ENCODE measurements around the gene TRUB1. TPM values are rescaled to one million over a fixed set of nuclear protein-coding genes. Genes with fewer than 3 reads are reported as not detected.

The TRUB1 gene
- total and polyA plus RNA-seq, 3 experiments from 2014 or later = 10.2 to 20.0 (median 15.7) TPM

DNA sequence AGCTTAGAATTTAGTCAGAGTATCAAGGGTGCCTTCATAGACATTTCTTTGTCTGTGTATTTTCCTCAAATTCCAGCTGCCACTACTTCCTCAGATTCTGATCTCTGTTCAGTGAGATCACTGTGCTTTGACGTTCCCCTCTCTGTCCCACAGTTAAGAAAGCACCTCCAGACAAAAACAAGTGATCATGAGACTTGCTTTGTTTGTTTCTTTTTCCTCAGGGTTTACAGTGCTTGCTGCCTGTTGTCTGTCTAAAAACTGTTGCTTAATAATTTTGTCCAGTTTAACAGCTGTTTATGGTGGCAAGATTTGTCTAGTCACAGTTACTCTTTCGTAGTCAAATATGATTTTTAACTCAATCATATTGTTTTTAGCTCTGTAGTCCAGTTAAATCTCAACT is 29.1 kb downstream of the TRUB1 start:
- H3K27me3 Mint-ChIP-seq = no peaks in the 10 kb centered on the region
- Histone ChIP-seq H3K27me3 (ENCODE audit: insufficient read depth, low read length, poor library complexity, severe bottlenecking) (no peaks in the 10 kb centered on the region), H3K4me3 (ENCODE audit: low read length) (no peak overlapping the region), H3K4me1 (ENCODE audit: insufficient read depth, low read length) (peaks cover 5% of the 10 kb centered on the region), H3K9me3 (ENCODE audit: low read length) (no peaks in the 10 kb centered on the region), H3K36me3 (ENCODE audit: insufficient read depth, low read length) (no peaks in the 10 kb centered on the region), H3K27ac (ENCODE audit: low read depth, low read length) (no peak overlapping the region)
- CTCF ChIA-PET = no interaction called here
- peaks cover 29 to 62% (median 61%) of the 10 kb centered on the region in 3 donors for H3K4me1 Mint-ChIP-seq
- DNase-seq = no peak
- POLR2A ChIA-PET = no interaction called here
- no peaks in the 10 kb centered on the region for H3K9me3 Mint-ChIP-seq
- peak overlapping the region in 2 of 8 donors; percentile 3 to 17 for H3K27ac Mint-ChIP-seq
- no peak overlapping the region for H3K4me3 Mint-ChIP-seq
- peaks cover 9 to 24% (median 19%) of the 10 kb centered on the region in 3 donors for H3K36me3 Mint-ChIP-seq

DNA sequence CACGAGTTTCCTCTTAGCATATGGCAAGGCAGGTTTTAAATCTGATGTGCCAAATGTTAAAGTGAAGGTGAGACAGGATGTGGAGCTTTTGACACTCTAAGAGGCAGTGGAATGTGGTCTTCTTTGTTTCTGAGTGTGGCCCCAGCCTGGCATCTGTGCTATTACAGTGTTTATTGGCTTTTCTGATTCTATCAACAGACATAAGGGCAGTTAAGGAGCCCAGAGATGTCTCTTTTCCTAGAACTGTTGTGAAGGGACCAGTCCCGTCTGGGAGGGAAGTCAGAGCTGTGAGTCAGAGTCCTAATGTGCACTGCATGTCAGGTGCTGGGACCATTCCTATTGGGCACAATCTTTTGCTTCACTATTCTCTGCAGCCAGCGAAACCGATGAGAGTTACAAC is 32.5 kb downstream of the TRUB1 start:
- no peaks in the 10 kb centered on the region for H3K36me3 ChIP-seq (ENCODE audit: insufficient read depth, low read length)
- H3K9me3 ChIP-seq (ENCODE audit: low read length) = no peaks in the 10 kb centered on the region
- H3K4me3 Mint-ChIP-seq = peak overlapping the region in 1 of 7 donors; percentile 15
- no peaks in the 10 kb centered on the region for H3K9me3 Mint-ChIP-seq
- no peaks in the 10 kb centered on the region for H3K27me3 ChIP-seq (ENCODE audit: insufficient read depth, low read length, poor library complexity, severe bottlenecking)
- H3K27ac Mint-ChIP-seq = peak overlapping the region in 4 of 8 donors; percentile 25 to 76 (median 55)
- POLR2A ChIA-PET = no interaction called here
- peaks cover 0 to 39% (median 17%) of the 10 kb centered on the region in 3 donors for H3K36me3 Mint-ChIP-seq
- H3K4me1 Mint-ChIP-seq = peaks cover 26 to 41% (median 39%) of the 10 kb centered on the region in 3 donors
- no peak for DNase-seq
- H3K4me1 ChIP-seq (ENCODE audit: insufficient read depth, low read length) = peaks cover 5% of the 10 kb centered on the region
- no peaks in the 10 kb centered on the region for H3K27me3 Mint-ChIP-seq
- CTCF ChIA-PET = no interaction called here
- no peak overlapping the region for H3K4me3 ChIP-seq (ENCODE audit: low read length)
- H3K27ac ChIP-seq (ENCODE audit: low read depth, low read length) = no peak overlapping the region

DNA sequence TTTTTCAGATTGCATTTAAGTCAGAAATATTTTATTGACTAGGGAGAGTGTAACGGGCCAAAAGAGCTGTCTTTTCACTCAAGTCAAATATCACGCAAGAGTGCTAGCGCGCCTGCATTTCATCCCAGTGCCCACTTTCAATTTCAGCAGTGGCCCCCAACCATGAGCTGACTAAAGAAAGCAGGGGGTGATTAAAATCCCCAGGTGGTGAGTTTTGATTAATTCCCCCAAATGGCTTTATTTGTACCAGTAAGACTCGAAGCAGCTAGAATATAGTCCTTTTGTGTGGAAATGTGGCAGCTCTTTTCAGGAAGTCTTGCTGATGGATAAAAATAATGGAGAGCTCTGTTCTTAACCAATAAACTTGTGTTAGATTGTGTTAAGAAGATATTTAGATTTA is 35.3 kb downstream of the TRUB1 start:
- Mint-ChIP-seq H3K4me1 (peaks cover 17 to 20% (median 19%) of the 10 kb centered on the region in 3 donors), H3K27ac (no peak overlapping the region), H3K9me3 (no peaks in the 10 kb centered on the region), H3K27me3 (no peaks in the 10 kb centered on the region), H3K36me3 (peaks cover 0 to 44% (median 12%) of the 10 kb centered on the region in 3 donors), H3K4me3 (no peak overlapping the region)
- CTCF ChIA-PET = no interaction called here
- no peaks in the 10 kb centered on the region for H3K27me3 ChIP-seq (ENCODE audit: insufficient read depth, low read length, poor library complexity, severe bottlenecking)
- peaks cover 5% of the 10 kb centered on the region for H3K4me1 ChIP-seq (ENCODE audit: insufficient read depth, low read length)
- no peak overlapping the region for H3K4me3 ChIP-seq (ENCODE audit: low read length)
- POLR2A ChIA-PET = no interaction called here
- no peak overlapping the region for H3K27ac ChIP-seq (ENCODE audit: low read depth, low read length)
- no peaks in the 10 kb centered on the region for H3K9me3 ChIP-seq (ENCODE audit: low read length)
- DNase-seq = no peak
- H3K36me3 ChIP-seq (ENCODE audit: insufficient read depth, low read length) = no peaks in the 10 kb centered on the region

DNA sequence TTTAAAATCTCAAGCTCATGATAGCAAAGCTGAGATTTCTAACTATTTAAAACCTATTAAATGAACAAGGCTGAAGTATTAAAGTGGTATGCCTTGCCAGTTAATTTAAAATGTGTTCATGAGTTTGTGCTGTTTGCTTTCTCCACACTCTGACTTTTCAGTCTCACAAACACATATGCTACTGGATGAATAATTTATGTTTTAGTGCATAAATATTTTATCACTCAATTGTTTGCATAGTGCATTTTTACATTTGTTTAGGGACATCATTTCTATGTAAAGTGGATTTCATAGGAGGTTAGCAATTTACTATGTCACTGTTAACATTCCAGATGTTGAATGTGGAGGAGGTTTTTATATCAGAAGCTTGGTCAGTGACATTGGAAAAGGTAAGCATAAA is 36.0 kb downstream of the TRUB1 start:
- Mint-ChIP-seq H3K4me3 (no peak overlapping the region), H3K27ac (peak overlapping the region in 1 of 8 donors; percentile 36), H3K36me3 (peaks cover 0 to 49% (median 16%) of the 10 kb centered on the region in 3 donors), H3K9me3 (no peaks in the 10 kb centered on the region), H3K27me3 (no peaks in the 10 kb centered on the region), H3K4me1 (peaks cover 14 to 15% (median 15%) of the 10 kb centered on the region in 3 donors)
- Histone ChIP-seq H3K27ac (ENCODE audit: low read depth, low read length) (no peak overlapping the region), H3K36me3 (ENCODE audit: insufficient read depth, low read length) (no peaks in the 10 kb centered on the region), H3K27me3 (ENCODE audit: insufficient read depth, low read length, poor library complexity, severe bottlenecking) (no peaks in the 10 kb centered on the region), H3K4me3 (ENCODE audit: low read length) (no peak overlapping the region), H3K9me3 (ENCODE audit: low read length) (no peaks in the 10 kb centered on the region), H3K4me1 (ENCODE audit: insufficient read depth, low read length) (peaks cover 5% of the 10 kb centered on the region)
- ChIA-PET CTCF (no interaction called here), POLR2A (no interaction called here)
- no peak for DNase-seq

DNA sequence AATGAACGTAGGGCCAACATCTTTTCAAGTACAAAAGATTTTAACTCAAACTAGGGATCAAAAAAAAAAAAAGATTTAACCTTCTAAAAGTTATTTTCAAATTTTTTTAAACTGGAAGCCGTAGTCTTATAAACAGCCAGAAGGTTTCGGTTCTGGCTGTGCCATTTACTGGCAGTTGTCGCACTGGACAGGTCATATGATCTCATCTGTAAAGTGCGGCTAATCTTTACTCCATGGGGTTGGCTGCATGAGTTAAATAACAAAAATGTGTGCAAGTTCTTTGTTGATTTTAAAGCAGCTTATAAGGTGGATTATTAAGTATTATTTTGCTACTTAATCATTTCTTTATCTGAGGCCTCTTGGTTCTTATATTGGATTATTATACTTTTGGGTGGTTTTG is 36.6 kb downstream of the TRUB1 start:
- peaks cover 0 to 50% (median 18%) of the 10 kb centered on the region in 3 donors for H3K36me3 Mint-ChIP-seq
- ChIA-PET POLR2A (no interaction called here), CTCF (no interaction called here)
- Histone ChIP-seq H3K27ac (ENCODE audit: low read depth, low read length) (no peak overlapping the region), H3K9me3 (ENCODE audit: low read length) (no peaks in the 10 kb centered on the region), H3K27me3 (ENCODE audit: insufficient read depth, low read length, poor library complexity, severe bottlenecking) (no peaks in the 10 kb centered on the region), H3K4me3 (ENCODE audit: low read length) (no peak overlapping the region), H3K4me1 (ENCODE audit: insufficient read depth, low read length) (peaks cover 5% of the 10 kb centered on the region), H3K36me3 (ENCODE audit: insufficient read depth, low read length) (no peaks in the 10 kb centered on the region)
- peaks cover 12% of the 10 kb centered on the region in 3 donors for H3K4me1 Mint-ChIP-seq
- no peaks in the 10 kb centered on the region for H3K9me3 Mint-ChIP-seq
- H3K27ac Mint-ChIP-seq = no peak overlapping the region
- no peak overlapping the region for H3K4me3 Mint-ChIP-seq
- DNase-seq = no peak
- H3K27me3 Mint-ChIP-seq = no peaks in the 10 kb centered on the region

DNA sequence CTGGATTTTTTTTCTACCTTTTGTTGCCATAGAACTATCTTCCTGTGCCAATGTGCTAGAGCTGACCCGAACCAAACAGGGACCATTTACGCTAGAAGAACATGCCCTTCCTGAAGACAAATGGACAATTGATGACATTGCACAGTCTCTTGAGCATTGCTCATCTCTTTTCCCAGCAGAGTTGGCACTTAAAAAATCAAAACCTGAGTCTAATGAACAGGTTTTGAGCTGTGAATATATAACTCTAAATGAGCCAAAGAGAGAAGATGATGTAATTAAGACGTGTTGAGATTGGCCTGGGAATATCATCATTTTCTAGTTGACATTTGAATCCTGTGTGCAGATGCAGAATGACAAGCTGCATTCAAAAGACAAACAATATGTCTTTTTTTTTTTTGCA is 37.1 kb downstream of the TRUB1 start:
- CTCF ChIA-PET = no interaction called here

DNA sequence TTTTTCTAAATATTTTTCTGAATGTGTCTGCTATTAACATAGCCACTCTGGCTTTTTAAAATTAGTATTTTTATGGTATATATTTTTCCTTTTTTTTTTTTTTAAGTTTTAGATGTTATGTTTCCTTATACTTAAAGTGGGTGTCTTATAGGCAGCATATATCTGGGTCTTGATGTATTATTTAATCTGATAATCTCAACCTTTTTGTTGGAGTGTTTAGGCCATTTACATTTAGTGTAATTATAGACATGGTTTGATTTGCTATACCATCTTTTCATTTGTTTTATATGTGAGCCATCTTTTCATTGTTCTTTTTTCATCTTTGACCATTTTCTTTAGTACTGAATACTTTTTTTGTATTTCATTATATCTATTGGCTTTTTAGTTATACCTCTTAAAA is 45.0 kb downstream of the TRUB1 start:
- H3K27me3 Mint-ChIP-seq = no peaks in the 10 kb centered on the region
- no peak for DNase-seq

More for the DNA sequence above, 37.1 kb downstream of the TRUB1 start:
- Histone ChIP-seq H3K27ac (ENCODE audit: low read depth, low read length) (no peak overlapping the region), H3K27me3 (ENCODE audit: insufficient read depth, low read length, poor library complexity, severe bottlenecking) (no peaks in the 10 kb centered on the region), H3K4me1 (ENCODE audit: insufficient read depth, low read length) (peaks cover 5% of the 10 kb centered on the region), H3K36me3 (ENCODE audit: insufficient read depth, low read length) (no peaks in the 10 kb centered on the region), H3K9me3 (ENCODE audit: low read length) (no peaks in the 10 kb centered on the region), H3K4me3 (ENCODE audit: low read length) (no peak overlapping the region)
- no peaks in the 10 kb centered on the region for H3K9me3 Mint-ChIP-seq
- no peak overlapping the region for H3K4me3 Mint-ChIP-seq
- peaks cover 2 to 55% (median 21%) of the 10 kb centered on the region in 3 donors for H3K36me3 Mint-ChIP-seq
- peaks cover 7 to 9% (median 7%) of the 10 kb centered on the region in 3 donors for H3K4me1 Mint-ChIP-seq
- POLR2A ChIA-PET = no interaction called here
- H3K27me3 Mint-ChIP-seq = no peaks in the 10 kb centered on the region
- H3K27ac Mint-ChIP-seq = no peak overlapping the region
- no peak for DNase-seq

DNA sequence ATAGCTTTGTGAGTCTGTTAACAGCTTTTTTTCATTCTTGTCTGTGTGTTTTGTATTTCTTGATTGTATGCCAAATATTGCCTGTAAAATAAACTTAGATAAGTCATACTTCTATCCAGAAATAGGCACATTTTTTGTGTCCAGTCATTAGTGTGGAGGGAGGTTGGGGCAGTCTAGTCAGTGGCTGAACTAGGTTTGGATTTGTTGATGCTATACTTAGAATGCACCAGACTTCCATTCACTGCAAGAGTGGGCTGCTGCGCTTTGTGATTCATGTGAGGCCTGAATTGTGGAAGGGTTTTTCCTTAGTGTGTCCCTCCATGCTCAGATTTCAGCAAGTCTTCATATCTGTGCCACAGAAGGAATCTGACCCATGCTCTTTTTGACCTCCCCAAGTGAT is 50.0 kb downstream of the TRUB1 start:
- H3K27ac Mint-ChIP-seq = no peak overlapping the region

More for the DNA sequence above, 45.0 kb downstream of the TRUB1 start:
- H3K27me3 ChIP-seq (ENCODE audit: insufficient read depth, low read length, poor library complexity, severe bottlenecking) = no peaks in the 10 kb centered on the region
- no peaks in the 10 kb centered on the region for H3K4me1 ChIP-seq (ENCODE audit: insufficient read depth, low read length)
- H3K4me1 Mint-ChIP-seq = no peaks in the 10 kb centered on the region
- POLR2A ChIA-PET = no interaction called here
- no peak overlapping the region for H3K4me3 Mint-ChIP-seq
- no peaks in the 10 kb centered on the region for H3K36me3 ChIP-seq (ENCODE audit: insufficient read depth, low read length)
- no peak overlapping the region for H3K27ac Mint-ChIP-seq
- H3K9me3 ChIP-seq (ENCODE audit: low read length) = peaks cover 5% of the 10 kb centered on the region
- peaks cover 20 to 41% (median 27%) of the 10 kb centered on the region in 5 donors for H3K9me3 Mint-ChIP-seq
- CTCF ChIA-PET = no interaction called here
- H3K36me3 Mint-ChIP-seq = peaks cover 41 to 66% (median 65%) of the 10 kb centered on the region in 3 donors
- no peak overlapping the region for H3K27ac ChIP-seq (ENCODE audit: low read depth, low read length)
- no peak overlapping the region for H3K4me3 ChIP-seq (ENCODE audit: low read length)

More for the DNA sequence above, 50.0 kb downstream of the TRUB1 start:
- no peaks in the 10 kb centered on the region for H3K27me3 ChIP-seq (ENCODE audit: insufficient read depth, low read length, poor library complexity, severe bottlenecking)
- Mint-ChIP-seq H3K27me3 (no peaks in the 10 kb centered on the region), H3K4me1 (no peaks in the 10 kb centered on the region), H3K36me3 (peaks cover 24 to 62% (median 41%) of the 10 kb centered on the region in 3 donors), H3K4me3 (no peak overlapping the region), H3K9me3 (peaks cover 17 to 30% (median 23%) of the 10 kb centered on the region in 5 donors)
- ChIA-PET POLR2A (no interaction called here), CTCF (no interaction called here)
- no peaks in the 10 kb centered on the region for H3K36me3 ChIP-seq (ENCODE audit: insufficient read depth, low read length)
- H3K4me1 ChIP-seq (ENCODE audit: insufficient read depth, low read length) = no peaks in the 10 kb centered on the region
- no peak overlapping the region for H3K27ac ChIP-seq (ENCODE audit: low read depth, low read length)
- peaks cover 5% of the 10 kb centered on the region for H3K9me3 ChIP-seq (ENCODE audit: low read length)
- no peak overlapping the region for H3K4me3 ChIP-seq (ENCODE audit: low read length)
- no peak for DNase-seq
